T-helper 2 cell (primary cell): Measurements from ENCODE around the gene FOXO3.
"Not testable (repeated sequence)": the region's sequence is repeated elsewhere in the genome, so short reads cannot be mapped to it uniquely, and the experiment has no call there.

Experiments
- DNase-seq, 5 experiments: peaks; one replicate each; pipeline versions ENCODE4 v3.0.0 to v3.0.0-alpha.2; 2012 to 2022

FOXO3 gene

DNA sequence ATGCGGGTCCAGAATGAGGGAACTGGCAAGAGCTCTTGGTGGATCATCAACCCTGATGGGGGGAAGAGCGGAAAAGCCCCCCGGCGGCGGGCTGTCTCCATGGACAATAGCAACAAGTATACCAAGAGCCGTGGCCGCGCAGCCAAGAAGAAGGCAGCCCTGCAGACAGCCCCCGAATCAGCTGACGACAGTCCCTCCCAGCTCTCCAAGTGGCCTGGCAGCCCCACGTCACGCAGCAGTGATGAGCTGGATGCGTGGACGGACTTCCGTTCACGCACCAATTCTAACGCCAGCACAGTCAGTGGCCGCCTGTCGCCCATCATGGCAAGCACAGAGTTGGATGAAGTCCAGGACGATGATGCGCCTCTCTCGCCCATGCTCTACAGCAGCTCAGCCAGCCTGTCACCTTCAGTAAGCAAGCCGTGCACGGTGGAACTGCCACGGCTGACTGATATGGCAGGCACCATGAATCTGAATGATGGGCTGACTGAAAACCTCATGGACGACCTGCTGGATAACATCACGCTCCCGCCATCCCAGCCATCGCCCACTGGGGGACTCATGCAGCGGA, 102.9 kb downstream of the FOXO3 start:
- DNase-seq, result not testable (repeated sequence)

DNA sequence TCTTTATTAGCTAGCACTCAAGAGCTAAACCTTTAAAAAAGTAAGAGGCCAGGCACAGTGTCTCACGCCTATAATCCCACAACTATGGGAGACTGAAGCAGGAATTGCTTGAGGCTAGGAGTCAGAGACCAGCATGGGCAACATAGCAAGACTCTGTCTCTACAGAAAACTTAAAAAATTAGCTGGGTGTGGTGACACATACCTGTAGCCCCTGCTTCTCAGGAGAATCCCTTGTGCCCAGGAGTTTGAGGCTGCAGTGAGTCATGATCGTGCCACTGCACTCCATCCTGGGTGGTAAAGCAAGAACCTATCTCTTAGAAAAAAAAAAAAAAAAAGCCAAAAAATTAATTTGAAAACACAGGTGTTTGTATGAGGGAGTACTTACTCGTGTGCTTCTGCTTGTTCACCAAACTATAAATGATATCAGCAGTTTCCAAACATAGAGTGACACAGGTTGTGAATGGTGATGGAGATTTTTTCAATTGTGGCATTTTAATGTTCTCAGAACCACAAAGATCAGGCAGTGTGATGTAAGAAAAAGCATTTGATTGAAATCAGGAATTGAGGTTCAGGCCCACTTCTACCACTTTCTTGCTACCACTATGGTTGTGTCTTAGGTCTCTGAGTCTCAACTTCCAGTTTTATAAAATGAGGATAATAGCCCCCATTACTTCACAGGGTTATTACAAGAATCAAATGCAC, 104.9 kb downstream of the FOXO3 start:
- DNase-seq, result peak in 1 of 5 experiments; percentile 47

- no peak for DNase-seq
These were observed 106.0 kb downstream of the FOXO3 start for GRCh38 chr6:108666656-108667260.

DNA sequence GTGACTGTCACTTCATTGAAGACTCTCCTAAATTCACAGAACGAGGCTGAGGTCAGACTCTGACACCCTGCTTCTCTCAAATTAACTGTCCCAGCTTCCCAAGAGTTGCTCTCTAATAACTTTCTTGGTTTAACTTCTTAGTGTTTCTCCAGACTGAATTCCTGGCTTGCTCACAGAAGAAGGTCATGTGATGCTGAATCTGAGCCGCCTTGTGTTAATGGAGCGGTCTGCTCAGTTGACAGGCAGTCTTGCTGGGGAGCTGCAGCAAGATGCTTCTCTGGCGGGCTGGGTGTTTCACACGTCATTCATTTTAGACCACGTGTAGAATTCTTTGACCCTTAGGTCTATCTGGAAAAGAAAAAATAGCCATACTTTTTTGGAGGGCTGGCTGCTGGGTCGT, 107.3 kb downstream of the FOXO3 start:
- DNase-seq, result no peak

DNA sequence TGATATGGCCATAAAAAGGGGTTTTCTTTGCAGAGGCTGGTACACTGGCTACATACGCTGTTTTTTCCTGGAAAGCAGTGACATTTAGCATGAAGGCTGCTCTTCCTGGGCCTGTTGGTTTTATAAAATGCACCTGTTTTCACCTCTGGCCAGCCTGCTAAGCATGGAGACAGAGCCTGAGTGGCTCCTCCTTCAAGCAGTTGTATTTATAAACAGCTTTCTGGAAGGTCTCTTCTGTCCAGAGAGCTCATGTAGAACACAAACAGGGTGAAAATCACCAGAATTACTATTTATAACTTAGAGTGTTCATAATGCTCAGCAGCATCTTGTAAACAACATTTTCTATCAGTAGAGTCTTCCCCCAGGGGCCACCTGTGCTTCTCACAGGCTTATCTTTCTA, 109.0 kb downstream of the FOXO3 start:
- DNase-seq, result no peak

DNA sequence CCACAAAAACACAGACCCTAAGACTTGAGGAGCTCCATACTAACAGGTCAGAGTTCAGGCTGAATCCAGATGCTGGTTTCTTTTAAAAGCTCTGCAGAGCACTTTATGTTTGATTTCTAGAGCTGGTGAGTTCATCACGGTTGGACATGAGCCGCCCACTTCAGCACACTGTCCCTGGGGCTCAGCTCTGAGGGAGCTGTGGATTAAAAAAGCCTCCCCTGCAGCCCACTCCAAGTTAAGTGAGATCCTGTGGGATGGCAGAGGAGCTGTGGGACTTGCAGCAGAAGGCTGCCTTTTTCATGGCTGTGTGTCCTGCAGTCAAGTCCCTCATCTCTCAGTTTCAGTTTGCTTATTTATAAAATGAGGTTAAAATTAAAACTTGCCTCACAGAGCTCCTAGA, 110.5 kb downstream of the FOXO3 start:
- no peak for DNase-seq

- no peak for DNase-seq
These were observed 111.1 kb downstream of the FOXO3 start for GRCh38 chr6:108671790-108672189.

GRCh38 chr6:108672641-108673040, 111.9 kb downstream of the FOXO3 start:
- no peak for DNase-seq

DNA sequence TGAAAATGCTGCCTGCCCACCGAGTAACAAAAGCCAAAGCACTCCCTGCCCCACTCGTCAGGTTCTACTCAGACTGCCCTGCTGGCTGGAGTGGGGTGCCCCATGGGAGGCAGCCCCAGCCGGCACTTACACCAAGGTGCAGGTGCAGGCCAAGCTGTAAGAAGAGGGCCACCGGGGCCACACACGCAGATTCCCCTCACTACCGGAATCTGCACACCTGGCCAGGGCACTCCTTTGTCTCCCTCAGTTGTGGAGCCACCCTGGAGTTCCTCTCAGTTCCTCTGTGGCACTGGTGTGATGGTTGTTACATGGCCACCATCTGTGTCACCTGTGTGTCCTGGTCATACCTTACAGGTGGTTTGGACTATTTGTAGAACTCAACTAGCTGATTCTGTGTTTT, 112.4 kb downstream of the FOXO3 start:
- DNase-seq, result no peak

GRCh38 chr6:108673602-108674001, 112.9 kb downstream of the FOXO3 start:
- DNase-seq, result no peak

DNA sequence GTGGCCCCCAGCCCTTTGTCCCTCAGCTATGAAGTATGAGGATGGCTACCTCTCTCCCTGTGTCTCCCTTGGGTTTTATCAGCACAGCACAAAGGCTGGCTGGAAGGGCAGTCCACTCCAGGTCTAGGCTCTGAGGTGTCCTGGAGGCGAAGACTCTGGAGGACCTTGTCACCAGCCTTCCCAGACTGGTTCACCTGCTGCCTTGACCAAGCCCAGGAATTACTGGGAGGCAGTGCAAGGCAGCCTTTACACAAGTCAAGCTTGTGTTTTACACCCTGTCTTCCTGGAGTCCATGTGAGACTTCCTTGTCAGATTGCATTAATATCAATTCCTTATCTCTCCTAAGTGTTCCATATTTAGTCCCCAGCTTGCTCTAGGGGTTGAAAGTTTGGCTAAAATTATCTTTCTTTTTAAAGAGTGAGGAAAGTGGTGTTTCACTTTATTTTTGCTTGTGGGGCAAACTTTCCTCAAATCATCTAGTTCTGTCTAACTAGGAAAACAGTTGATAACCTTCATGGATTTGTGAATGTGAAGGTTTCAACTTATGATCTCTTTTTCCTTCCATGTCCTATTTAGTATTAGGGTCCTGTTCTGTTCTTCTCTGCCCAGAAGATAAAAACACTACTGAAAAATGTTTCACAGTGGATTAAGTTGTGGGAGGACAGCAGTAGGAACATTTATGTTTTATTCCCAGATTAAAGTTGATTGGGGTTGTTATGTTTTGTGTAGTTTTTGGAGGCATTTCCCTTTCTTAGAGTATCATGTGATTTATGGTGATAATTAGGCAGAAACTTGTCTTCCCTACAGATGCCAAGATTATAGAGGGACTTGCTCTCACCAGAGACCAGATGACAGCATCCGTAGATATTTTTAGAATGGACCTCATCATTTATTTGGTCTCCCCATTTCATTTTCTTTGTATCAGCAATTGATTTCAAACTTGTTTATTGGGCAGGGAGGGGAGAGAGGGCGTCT, 114.8 kb downstream of the FOXO3 start:
- no peak for DNase-seq

DNA sequence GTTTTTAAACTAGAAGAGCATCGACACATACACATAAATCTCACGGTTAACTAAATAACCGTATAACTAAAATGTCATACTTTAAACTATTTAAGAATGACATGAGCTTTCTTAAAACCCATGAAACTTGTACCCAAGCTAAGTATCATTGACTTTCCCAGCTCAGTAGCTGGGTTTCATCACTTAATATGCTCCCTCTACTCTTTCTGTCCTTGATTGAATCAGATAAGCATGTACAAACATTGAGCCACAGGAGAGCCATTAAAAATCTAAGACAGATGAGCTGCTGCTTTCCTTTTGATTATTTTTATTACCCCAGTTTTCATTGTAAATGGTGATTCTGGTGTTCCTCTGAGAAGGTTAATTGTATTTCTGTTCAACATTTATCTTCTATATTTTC, 115.8 kb downstream of the FOXO3 start:
- no peak for DNase-seq

DNA sequence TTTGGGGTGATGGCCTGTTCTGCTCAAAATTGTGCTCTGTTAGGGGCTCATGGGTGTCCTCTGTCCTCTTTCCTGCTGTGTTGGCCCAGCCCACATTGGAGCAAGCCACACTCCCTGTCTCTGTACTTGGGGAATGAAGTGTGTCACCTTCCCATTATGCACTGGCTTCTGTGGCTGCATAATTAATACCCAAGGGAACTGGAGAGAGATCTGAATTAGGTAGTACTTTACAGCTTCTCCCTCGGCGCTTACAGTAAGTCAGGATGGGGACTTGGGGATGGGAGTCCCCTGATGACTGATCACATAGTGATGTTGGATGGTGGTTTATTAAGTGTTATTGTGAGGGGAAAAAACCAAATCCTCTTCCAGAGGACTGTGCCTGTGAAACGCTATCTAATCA, 116.6 kb downstream of the FOXO3 start:
- no peak for DNase-seq

- no peak for DNase-seq
These were observed 117.2 kb downstream of the FOXO3 start for GRCh38 chr6:108677894-108678293.

- not testable (repeated sequence) for DNase-seq
These were observed 119.6 kb downstream of the FOXO3 start for GRCh38 chr6:108680314-108680713.

DNA sequence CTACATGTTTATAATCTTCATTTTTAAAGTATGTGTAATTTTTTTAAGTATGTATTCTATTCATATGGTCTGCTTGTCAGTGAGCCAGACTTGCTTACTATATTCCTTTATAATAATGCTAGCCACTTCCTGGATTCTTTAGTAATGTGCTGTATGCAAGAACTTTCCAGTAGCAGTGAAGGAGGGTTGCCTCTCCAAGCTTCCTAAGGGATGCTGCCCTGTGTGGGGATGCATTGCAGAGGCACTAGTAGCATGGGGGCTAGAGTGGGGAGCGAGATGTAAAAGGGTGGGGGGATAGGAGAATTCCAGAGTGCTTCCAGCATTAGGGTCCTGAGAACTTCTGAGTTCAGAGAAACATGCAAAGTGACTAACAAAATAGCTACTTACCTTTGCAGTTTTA, 121.0 kb downstream of the FOXO3 start:
- not testable (repeated sequence) for DNase-seq

DNA sequence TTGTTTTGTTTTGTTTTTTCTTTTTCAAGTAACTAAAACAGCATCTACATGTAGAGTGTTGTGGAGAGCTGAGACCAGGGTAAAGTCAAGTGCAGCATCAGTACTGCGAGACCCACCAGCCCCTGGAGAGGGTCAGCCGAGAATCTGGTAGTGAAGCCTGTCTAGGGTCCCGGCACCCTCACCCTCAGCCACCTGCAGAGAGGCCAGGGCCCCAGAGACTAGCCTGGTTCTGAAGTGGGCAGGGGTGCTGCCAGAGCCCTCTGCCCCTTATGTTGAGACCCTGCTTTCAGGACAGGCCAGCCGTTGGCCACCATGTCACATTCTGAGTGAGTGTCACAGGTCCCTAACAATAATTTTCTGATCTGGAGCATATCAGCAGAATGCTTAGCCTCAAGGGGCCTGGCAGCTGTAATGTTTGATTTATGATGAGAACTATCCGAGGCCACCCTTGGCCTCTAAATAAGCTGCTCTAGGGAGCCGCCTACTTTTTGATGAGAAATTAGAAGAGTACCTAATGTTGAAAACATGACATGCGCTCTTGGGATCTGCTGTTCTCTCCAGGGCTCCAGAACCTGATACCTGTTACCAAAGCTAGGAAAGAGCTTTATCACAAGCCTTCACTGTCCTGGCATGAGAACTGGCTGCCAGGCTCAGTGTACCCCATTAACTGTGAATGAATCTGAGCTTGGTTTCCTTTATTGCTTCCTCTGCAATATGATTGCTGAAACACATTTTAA, 121.8 kb downstream of the FOXO3 start:
- DNase-seq, result not testable (repeated sequence)

DNA sequence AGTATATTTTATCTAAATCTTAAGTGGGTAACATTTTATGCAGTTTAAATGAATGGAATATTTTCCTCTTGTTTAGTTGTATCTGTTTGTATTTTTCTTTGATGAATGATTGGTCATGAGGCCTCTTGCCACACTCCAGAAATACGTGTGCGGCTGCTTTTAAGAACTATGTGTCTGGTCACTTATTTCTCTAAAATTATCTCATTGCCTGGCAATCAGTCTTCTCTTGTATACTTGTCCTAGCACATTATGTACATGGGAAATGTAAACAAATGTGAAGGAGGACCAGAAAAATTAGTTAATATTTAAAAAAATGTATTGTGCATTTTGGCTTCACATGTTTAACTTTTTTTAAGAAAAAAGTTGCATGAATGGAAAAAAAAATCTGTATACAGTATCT, 123.3 kb downstream of the FOXO3 start:
- DNase-seq, result not testable (repeated sequence)

DNA sequence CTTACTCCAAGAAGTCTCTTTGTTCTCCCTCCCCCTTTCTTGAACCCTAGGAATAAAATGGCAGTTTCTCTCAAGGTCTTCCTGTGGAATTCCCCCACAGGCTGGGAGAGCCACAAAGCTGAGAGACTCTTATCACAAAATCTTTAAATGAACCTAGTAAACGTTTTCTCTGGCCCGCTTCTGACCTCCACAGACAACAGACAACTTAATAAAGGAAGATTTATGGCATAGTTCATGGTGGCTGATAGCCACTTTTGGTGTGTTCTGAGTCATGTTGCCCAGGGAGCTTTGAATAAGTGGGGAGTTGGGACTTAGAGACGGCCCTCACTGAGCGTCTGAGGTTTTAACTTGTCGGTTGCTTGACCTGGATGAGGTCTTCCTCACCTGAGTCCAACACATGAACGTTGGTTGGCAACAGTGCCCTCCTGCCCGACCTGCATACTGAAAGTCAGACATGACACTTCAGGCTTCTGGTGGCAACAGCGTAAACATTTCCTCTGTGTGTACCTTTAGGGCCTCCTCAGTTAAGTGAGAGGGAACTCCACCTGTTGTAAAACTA, 124.1 kb downstream of the FOXO3 start:
- DNase-seq, result peak in 2 of 5 experiments; percentile 16 to 47

DNA sequence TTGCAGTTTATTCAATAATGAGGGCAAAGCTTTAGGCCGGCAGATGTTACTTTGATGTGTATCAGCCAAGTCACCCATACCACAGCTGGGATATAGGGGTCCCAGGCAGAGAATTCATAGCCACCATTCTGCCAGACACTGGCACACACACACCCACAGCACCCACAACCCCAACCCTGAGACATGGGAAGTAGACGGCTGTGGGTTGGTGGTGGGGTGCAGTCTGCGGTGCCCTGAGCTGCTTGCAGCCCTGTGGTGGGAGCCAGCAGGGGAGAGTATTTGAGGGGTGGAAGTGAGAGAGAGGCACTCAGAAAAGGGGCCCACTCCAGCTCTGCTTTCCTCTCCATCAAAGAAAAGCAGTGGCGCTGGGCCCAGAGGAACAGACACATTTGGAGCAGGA, 125.3 kb downstream of the FOXO3 start:
- DNase-seq, result peak in 1 of 5 experiments; percentile 8

- DNase-seq, result no peak
These were observed 126.2 kb downstream of the FOXO3 start for GRCh38 chr6:108686896-108687295.

DNA sequence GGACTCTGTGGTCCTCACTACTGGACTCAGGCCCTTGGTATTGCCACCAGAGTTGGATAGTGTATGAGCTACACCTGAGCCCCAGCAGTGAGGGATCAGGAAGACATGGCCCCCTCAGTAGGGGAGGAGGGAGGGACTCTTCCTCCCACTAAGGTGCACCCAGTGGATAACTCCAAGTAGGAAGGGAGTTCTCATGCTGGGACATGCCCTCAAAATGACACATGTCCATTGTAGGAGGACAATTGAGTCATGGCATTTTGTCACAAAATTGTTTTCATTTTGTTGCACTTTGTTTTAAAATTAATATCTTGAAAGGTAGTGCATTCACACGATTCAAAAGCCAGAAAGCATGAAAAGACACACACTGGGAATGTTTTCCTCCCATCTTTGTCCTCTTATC, 127.2 kb downstream of the FOXO3 start:
- no peak for DNase-seq
